ENCODE results near the gene VOPP1.

The VOPP1 gene

DNA sequence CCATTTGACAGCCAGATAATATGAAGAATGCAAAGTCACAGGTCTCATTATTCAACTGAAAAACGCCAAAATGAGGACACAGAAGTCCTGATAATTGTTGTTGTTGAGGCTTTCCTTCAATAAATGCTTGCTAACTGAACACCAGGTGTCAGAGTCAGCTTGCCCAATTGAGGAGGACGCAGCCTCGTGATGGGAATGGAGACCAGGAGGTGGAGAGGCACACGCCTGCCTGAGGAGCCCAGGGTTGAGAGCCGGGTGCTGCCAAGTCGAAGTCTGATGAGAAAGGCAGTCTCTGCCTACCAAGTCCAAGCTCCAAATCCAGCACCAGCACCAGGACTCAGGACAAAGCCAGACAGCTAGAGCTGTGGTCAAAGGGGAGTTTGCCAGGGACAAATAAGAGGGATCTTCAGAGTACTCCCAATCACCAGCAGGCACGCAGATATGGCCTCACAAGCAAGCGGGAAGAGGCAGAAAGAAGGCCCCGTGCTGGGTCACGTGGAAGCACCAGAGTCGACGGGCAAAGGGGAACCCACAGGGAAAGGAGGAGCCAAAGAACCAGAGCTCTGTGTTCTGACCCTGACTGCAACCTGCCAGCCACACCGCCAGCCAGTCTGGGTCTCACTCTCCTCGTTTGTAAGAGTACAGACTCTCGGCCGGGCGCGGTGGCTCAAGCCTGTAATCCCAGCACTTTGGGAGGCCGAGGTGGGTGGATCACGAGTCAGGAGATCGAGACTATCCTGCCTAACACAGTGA lies 47.6 kb downstream of the VOPP1 start:
- TF ChIP-seq, protein P1, sequence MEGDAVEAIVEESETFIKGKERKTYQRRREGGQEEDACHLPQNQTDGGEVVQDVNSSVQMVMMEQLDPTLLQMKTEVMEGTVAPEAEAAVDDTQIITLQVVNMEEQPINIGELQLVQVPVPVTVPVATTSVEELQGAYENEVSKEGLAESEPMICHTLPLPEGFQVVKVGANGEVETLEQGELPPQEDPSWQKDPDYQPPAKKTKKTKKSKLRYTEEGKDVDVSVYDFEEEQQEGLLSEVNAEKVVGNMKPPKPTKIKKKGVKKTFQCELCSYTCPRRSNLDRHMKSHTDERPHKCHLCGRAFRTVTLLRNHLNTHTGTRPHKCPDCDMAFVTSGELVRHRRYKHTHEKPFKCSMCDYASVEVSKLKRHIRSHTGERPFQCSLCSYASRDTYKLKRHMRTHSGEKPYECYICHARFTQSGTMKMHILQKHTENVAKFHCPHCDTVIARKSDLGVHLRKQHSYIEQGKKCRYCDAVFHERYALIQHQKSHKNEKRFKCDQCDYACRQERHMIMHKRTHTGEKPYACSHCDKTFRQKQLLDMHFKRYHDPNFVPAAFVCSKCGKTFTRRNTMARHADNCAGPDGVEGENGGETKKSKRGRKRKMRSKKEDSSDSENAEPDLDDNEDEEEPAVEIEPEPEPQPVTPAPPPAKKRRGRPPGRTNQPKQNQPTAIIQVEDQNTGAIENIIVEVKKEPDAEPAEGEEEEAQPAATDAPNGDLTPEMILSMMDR (conservative IDR thresholded peaks at IDR 0.05; ENCODE audit: low read depth, low read length), result peak; percentile 9

DNA sequence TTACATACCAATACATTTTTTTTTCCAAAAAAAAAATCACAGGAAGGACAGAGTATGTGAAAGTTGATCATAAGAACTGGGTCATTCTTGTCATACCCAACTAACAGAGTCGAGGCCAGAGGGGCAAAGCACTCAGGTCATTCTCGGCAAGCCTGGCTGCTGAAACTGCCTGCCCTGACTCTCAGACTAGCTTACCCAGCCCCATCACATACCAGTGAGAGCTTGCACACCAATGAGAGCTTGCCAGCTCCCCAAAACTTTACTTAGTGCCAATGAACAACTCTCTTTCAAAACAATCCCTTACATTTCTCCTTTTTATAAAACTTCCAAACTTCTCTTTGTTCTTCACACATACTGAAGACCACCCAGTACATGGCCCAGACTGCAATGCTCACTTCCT lies 48.9 kb downstream of the VOPP1 start:
- DNase-seq (ENCODE audit: low read depth), result no peak
- TF ChIP-seq, protein P1 (conservative IDR thresholded peaks at IDR 0.05; ENCODE audit: low read depth, low read length), result no peak
- no peak overlapping the region for H3K4me3 ChIP-seq (ENCODE audit: low read depth, low read length)

More for the DNA sequence above, 47.6 kb downstream of the VOPP1 start:
- no peak overlapping the region for H3K4me3 ChIP-seq (ENCODE audit: low read depth, low read length)
- DNase-seq (ENCODE audit: low read depth), result no peak

DNA sequence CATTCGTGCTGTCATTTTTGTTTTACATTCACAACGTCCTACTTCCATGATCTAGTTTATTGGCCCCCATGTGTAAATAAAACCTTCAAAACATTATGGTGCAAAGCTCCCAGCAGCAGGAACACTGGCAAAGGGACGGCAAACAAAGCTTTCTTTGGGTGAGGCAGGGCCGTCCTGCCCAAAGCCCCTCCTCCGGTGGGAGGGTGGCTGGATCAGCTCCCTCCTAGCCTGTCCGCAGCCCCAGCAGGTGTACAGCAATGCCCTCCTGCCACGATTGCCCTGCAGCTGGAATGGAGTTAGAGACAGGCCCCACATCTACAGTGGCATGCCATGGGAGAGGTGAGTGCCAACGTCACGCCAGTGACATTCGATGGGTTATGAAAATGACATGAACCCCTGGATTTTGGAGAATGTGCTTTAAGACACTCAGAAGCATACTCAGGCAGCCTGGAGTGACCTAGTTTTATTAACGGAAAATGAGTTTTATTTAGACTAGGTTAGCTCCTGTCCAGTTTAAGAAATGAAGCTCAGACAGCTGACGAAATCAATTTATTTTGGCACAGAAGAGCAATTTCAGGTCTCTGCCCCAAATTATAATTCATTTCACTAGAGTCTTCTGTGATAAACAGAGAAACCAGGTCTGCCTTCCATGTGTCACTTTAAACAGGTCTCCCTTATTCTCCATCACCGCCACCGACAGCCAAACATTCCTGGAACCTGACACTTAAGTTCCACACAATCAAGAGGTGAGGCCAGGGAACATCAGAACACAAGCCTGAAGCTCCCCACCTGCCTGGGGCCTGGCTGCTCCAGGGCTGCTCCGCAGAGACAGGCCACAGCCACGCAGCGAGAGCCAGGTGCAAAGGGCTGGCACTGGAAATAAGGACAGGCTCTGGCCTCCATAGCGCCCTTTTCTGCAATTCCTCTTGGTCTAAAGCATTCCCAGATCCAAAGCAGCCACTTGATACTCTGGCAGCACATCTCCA lies 50.1 kb downstream of the VOPP1 start:
- H3K4me3 ChIP-seq (ENCODE audit: low read depth, low read length), result no peak overlapping the region
- DNase-seq (ENCODE audit: low read depth), result no peak
- TF ChIP-seq, protein P1 (conservative IDR thresholded peaks at IDR 0.05; ENCODE audit: low read depth, low read length), result no peak

DNA sequence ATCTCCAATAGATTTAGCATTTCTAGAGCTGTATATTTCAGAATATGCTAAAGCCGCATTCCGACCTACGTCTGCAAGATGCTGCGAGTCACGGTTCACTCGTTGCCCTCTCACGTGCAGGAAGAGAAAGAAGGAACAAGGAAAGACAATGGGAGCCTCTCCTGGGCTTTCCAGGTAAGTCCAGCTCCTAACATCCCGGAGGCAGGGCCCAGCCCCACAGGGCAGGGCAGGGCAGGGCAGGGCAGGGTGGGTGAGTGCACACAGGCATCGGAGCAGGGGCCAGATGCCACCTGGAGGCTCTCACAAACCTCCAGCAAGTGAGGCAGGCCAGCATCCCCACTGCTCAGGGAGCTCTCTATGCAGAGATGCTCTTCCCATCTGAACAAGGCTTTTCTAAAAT lies 50.8 kb downstream of the VOPP1 start:
- no peak for DNase-seq (ENCODE audit: low read depth)
- TF ChIP-seq, protein P1 (conservative IDR thresholded peaks at IDR 0.05; ENCODE audit: low read depth, low read length), result no peak
- H3K4me3 ChIP-seq (ENCODE audit: low read depth, low read length), result no peak overlapping the region

DNA sequence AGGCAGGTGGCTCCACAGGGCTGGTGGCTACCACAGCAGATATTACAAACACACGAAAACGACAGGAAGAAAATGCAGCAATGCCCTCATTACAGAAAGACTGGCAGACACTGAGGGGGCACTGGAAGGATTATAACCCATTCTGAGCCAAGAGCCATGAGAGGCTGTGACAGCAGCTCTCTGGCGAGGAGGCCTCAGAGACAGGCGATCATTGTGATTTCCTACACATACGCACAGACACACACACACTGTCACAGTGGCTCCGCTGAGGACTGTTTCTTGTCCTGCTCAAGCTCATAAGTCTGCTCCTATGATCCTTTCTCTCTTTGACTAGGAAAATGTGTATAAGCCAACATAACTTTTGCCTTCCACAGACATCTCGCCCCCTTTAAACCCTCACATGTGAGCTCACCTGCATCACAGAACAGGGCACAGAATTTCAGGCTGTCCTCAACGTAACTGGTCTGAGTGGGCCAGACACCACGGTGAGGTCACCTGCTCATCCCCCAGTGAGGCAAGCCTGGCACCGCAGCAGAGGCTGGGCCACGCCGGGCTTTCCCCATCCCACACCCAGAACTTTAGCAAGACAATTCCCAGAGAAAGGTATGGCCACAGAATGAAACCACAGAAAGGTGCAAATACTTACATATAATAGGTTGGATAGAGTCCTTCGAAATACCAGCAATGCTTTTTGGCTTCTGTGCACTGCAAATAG lies 51.7 kb downstream of the VOPP1 start:
- H3K4me3 ChIP-seq (ENCODE audit: low read depth, low read length), result no peak overlapping the region
- DNase-seq (ENCODE audit: low read depth), result no peak
- TF ChIP-seq, protein P1 (conservative IDR thresholded peaks at IDR 0.05; ENCODE audit: low read depth, low read length), result no peak

DNA sequence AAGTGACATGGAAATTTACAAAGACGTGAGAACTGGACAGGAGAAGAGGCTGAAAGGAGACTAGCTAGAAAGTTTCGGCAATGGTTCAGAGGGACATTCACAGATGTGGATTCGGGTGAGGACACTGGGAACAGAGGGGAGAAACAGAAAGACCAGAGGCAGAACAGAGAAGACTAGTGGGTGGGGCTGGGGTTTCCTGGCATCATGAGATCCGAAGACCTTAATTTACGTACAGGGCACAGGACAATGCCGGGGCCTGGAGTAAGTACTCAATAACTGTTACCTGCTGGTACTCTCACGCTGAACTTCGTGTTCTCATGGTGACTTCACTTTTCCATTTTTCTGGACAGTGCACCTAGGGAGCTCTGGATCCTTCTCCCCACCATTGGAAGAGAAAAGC lies 53.5 kb downstream of the VOPP1 start:
- DNase-seq (ENCODE audit: low read depth), result no peak
- no peak overlapping the region for H3K4me3 ChIP-seq (ENCODE audit: low read depth, low read length)
- TF ChIP-seq, protein P1 (conservative IDR thresholded peaks at IDR 0.05; ENCODE audit: low read depth, low read length), result no peak

Data from choroid plexus epithelial cell (primary cell).